Measurements from ENCODE around the gene TTLL5.

The TTLL5 gene

GRCh38 chr14:75702122-75702521, 41.1 kb downstream of the TTLL5 start:
- no peak overlapping the region for H3K4me3 ChIP-seq (ENCODE audit: low read length)
- H3K36me3 ChIP-seq (ENCODE audit: control insufficient read depth, low read depth, low read length) = peaks cover 19% of the 10 kb centered on the region
- H3K4me1 ChIP-seq (ENCODE audit: control insufficient read depth, low read depth, low read length) = no peaks in the 10 kb centered on the region
- no peak overlapping the region for H3K27ac ChIP-seq (ENCODE audit: low read length)
- no peak overlapping the region for H3K9ac ChIP-seq (ENCODE audit: low read length)
- H3K27me3 ChIP-seq (ENCODE audit: control insufficient read depth, insufficient read depth, low read length) = no peaks in the 10 kb centered on the region
- no peaks in the 10 kb centered on the region for H3K9me3 ChIP-seq (ENCODE audit: control insufficient read depth, low read depth, low read length)

GRCh38 chr14:75702616-75703261, 41.7 kb downstream of the TTLL5 start:
- H3K27ac ChIP-seq (ENCODE audit: low read length) = no peak overlapping the region
- no peak overlapping the region for H3K4me3 ChIP-seq (ENCODE audit: low read length)
- H3K9ac ChIP-seq (ENCODE audit: low read length) = no peak overlapping the region
- H3K27me3 ChIP-seq (ENCODE audit: control insufficient read depth, insufficient read depth, low read length) = no peaks in the 10 kb centered on the region
- no peaks in the 10 kb centered on the region for H3K9me3 ChIP-seq (ENCODE audit: control insufficient read depth, low read depth, low read length)
- H3K4me1 ChIP-seq (ENCODE audit: control insufficient read depth, low read depth, low read length) = no peaks in the 10 kb centered on the region
- peaks cover 19% of the 10 kb centered on the region for H3K36me3 ChIP-seq (ENCODE audit: control insufficient read depth, low read depth, low read length)

DNA sequence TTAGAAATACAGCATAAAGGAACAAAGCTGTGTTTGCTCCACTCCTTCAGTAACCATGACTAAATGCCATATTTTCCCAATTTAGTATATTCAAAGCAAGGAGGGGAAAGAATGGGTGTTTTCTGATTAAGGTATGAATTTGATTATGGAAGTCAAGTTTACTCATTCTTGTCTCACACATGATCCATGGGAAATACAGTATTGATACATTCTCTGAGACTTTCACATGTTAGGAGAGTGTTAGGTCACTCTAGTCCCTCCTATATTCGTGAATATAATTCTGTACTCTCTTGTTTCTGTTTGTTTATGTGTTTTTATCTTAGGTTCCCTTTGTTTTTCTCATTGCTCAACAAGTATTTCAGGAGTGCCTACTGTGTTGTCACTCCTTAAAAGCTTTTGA, 42.4 kb downstream of the TTLL5 start:
- H3K36me3 ChIP-seq (ENCODE audit: control insufficient read depth, low read depth, low read length) = peaks cover 19% of the 10 kb centered on the region
- no peaks in the 10 kb centered on the region for H3K9me3 ChIP-seq (ENCODE audit: control insufficient read depth, low read depth, low read length)
- no peaks in the 10 kb centered on the region for H3K4me1 ChIP-seq (ENCODE audit: control insufficient read depth, low read depth, low read length)
- H3K9ac ChIP-seq (ENCODE audit: low read length) = no peak overlapping the region
- H3K4me3 ChIP-seq (ENCODE audit: low read length) = no peak overlapping the region
- no peak overlapping the region for H3K27ac ChIP-seq (ENCODE audit: low read length)
- H3K27me3 ChIP-seq (ENCODE audit: control insufficient read depth, insufficient read depth, low read length) = no peaks in the 10 kb centered on the region

GRCh38 chr14:75705014-75705413, 44.0 kb downstream of the TTLL5 start:
- H3K36me3 ChIP-seq (ENCODE audit: control insufficient read depth, low read depth, low read length) = peaks cover 10% of the 10 kb centered on the region
- no peaks in the 10 kb centered on the region for H3K27me3 ChIP-seq (ENCODE audit: control insufficient read depth, insufficient read depth, low read length)
- H3K9me3 ChIP-seq (ENCODE audit: control insufficient read depth, low read depth, low read length) = no peaks in the 10 kb centered on the region
- no peaks in the 10 kb centered on the region for H3K4me1 ChIP-seq (ENCODE audit: control insufficient read depth, low read depth, low read length)
- no peak overlapping the region for H3K4me3 ChIP-seq (ENCODE audit: low read length)
- H3K27ac ChIP-seq (ENCODE audit: low read length) = no peak overlapping the region
- H3K9ac ChIP-seq (ENCODE audit: low read length) = no peak overlapping the region

DNA sequence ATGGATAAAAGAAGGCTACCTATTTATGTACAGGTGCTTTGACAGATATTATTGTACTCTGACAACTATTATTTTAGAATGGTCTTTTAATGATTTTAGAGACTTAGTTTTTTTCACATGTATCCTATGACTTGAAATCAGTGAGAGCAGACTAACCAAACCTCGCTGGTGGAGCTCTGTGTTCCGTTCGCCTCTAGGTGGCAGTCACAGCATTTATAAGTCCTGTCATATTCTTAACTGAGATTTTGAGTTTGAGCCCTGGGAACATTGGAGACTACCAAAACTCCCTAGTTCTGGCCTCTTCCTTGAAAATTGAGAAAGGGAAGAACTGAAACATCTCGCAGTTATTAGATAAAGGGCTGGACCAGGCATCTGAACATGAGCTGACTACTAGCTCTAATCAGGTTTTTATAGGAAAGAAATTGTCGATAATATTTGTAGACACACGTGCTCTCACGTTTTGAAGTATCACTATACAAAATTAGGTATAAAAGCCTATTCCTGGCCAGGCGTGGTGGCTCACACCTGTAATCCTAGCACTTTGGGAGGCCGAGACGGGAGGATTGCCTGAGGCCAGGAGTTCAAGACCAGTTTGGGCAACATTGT, 48.3 kb downstream of the TTLL5 start:
- Histone ChIP-seq H3K27ac (ENCODE audit: low read length) (no peak overlapping the region), H3K4me1 (ENCODE audit: control insufficient read depth, low read depth, low read length) (peaks cover 15% of the 10 kb centered on the region), H3K9ac (ENCODE audit: low read length) (no peak overlapping the region), H3K27me3 (ENCODE audit: control insufficient read depth, insufficient read depth, low read length) (no peaks in the 10 kb centered on the region), H3K9me3 (ENCODE audit: control insufficient read depth, low read depth, low read length) (no peaks in the 10 kb centered on the region), H3K4me3 (ENCODE audit: low read length) (no peak overlapping the region), H3K36me3 (ENCODE audit: control insufficient read depth, low read depth, low read length) (peaks cover 2% of the 10 kb centered on the region)

- Histone ChIP-seq H3K27ac (ENCODE audit: low read length) (no peak overlapping the region), H3K36me3 (ENCODE audit: control insufficient read depth, low read depth, low read length) (no peaks in the 10 kb centered on the region), H3K27me3 (ENCODE audit: control insufficient read depth, insufficient read depth, low read length) (no peaks in the 10 kb centered on the region), H3K4me3 (ENCODE audit: low read length) (no peak overlapping the region), H3K9me3 (ENCODE audit: control insufficient read depth, low read depth, low read length) (no peaks in the 10 kb centered on the region), H3K4me1 (ENCODE audit: control insufficient read depth, low read depth, low read length) (peaks cover 15% of the 10 kb centered on the region), H3K9ac (ENCODE audit: low read length) (peak overlapping the region; percentile 17)
Observed at GRCh38 chr14:75711105-75711795, 50.2 kb downstream of the TTLL5 start.

- H3K4me3 ChIP-seq (ENCODE audit: low read length) = no peak overlapping the region
- no peak overlapping the region for H3K27ac ChIP-seq (ENCODE audit: low read length)
- H3K9me3 ChIP-seq (ENCODE audit: control insufficient read depth, low read depth, low read length) = no peaks in the 10 kb centered on the region
- peak overlapping the region; percentile 17 for H3K9ac ChIP-seq (ENCODE audit: low read length)
- no peaks in the 10 kb centered on the region for H3K36me3 ChIP-seq (ENCODE audit: control insufficient read depth, low read depth, low read length)
- H3K27me3 ChIP-seq (ENCODE audit: control insufficient read depth, insufficient read depth, low read length) = no peaks in the 10 kb centered on the region
- H3K4me1 ChIP-seq (ENCODE audit: control insufficient read depth, low read depth, low read length) = peaks cover 15% of the 10 kb centered on the region
Observed at GRCh38 chr14:75711796-75712211, 50.8 kb downstream of the TTLL5 start.

DNA sequence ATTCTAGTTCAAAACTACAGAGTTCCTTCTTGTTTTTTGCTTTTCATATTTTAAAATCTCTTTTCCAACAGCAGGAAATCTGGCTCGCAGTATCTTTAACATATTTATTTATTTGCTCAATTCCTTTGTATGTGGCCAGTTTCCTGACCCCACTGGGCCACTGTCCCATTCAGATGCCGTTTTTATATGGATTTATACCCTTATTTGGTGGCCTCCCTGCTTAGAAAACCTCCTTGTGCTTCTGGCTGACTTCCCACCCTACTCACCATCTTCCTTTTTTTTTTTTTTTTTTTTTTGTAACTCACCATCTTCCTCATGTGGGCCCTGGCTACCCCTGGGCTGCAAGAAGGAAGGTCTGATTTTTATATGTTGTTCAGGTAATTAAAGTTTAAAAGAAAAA, 53.9 kb downstream of the TTLL5 start:
- H3K4me3 ChIP-seq (ENCODE audit: low read length) = no peak overlapping the region
- H3K9me3 ChIP-seq (ENCODE audit: control insufficient read depth, low read depth, low read length) = no peaks in the 10 kb centered on the region
- H3K27me3 ChIP-seq (ENCODE audit: control insufficient read depth, insufficient read depth, low read length) = no peaks in the 10 kb centered on the region
- H3K9ac ChIP-seq (ENCODE audit: low read length) = no peak overlapping the region
- H3K27ac ChIP-seq (ENCODE audit: low read length) = no peak overlapping the region
- peaks cover 6% of the 10 kb centered on the region for H3K36me3 ChIP-seq (ENCODE audit: control insufficient read depth, low read depth, low read length)
- peaks cover 15% of the 10 kb centered on the region for H3K4me1 ChIP-seq (ENCODE audit: control insufficient read depth, low read depth, low read length)

- no peak overlapping the region for H3K27ac ChIP-seq (ENCODE audit: low read length)
- H3K9ac ChIP-seq (ENCODE audit: low read length) = no peak overlapping the region
- no peak overlapping the region for H3K4me3 ChIP-seq (ENCODE audit: low read length)
- H3K27me3 ChIP-seq (ENCODE audit: control insufficient read depth, insufficient read depth, low read length) = no peaks in the 10 kb centered on the region
- H3K4me1 ChIP-seq (ENCODE audit: control insufficient read depth, low read depth, low read length) = peaks cover 11% of the 10 kb centered on the region
- H3K9me3 ChIP-seq (ENCODE audit: control insufficient read depth, low read depth, low read length) = no peaks in the 10 kb centered on the region
- peaks cover 7% of the 10 kb centered on the region for H3K36me3 ChIP-seq (ENCODE audit: control insufficient read depth, low read depth, low read length)
Observed at GRCh38 chr14:75715926-75716780, 55.1 kb downstream of the TTLL5 start.

- Histone ChIP-seq H3K9ac (ENCODE audit: low read length) (no peak overlapping the region), H3K27ac (ENCODE audit: low read length) (no peak overlapping the region), H3K4me3 (ENCODE audit: low read length) (no peak overlapping the region), H3K27me3 (ENCODE audit: control insufficient read depth, insufficient read depth, low read length) (no peaks in the 10 kb centered on the region), H3K4me1 (ENCODE audit: control insufficient read depth, low read depth, low read length) (no peaks in the 10 kb centered on the region), H3K9me3 (ENCODE audit: control insufficient read depth, low read depth, low read length) (no peaks in the 10 kb centered on the region), H3K36me3 (ENCODE audit: control insufficient read depth, low read depth, low read length) (peaks cover 12% of the 10 kb centered on the region)
Observed at GRCh38 chr14:75717729-75718128, 56.7 kb downstream of the TTLL5 start.

- Histone ChIP-seq H3K27me3 (ENCODE audit: control insufficient read depth, insufficient read depth, low read length) (no peaks in the 10 kb centered on the region), H3K9me3 (ENCODE audit: control insufficient read depth, low read depth, low read length) (no peaks in the 10 kb centered on the region), H3K4me3 (ENCODE audit: low read length) (no peak overlapping the region), H3K27ac (ENCODE audit: low read length) (no peak overlapping the region), H3K36me3 (ENCODE audit: control insufficient read depth, low read depth, low read length) (peaks cover 17% of the 10 kb centered on the region), H3K4me1 (ENCODE audit: control insufficient read depth, low read depth, low read length) (no peaks in the 10 kb centered on the region), H3K9ac (ENCODE audit: low read length) (no peak overlapping the region)
Observed at GRCh38 chr14:75718199-75718598, 57.2 kb downstream of the TTLL5 start.

Measured in iPS-18a (cell line).